Measurements from ENCODE around the gene ATP1A1. TPM values are rescaled to one million over a fixed set of nuclear protein-coding genes. Genes with fewer than 3 reads are reported as not detected.

The ATP1A1 gene
- 100 to 1,000 TPM; 204 to 274 (median 208) TPM for polyA plus RNA-seq (ENCODE audit: insufficient read depth in 1 of 5, insufficient read length in 5 of 5, low replicate concordance in 1 of 5)
- long read RNA-seq, donor 1, transcript ATP1A1-201 (23 exons, 3,654 nt), result major isoform, 43 of 153 reads
- long read RNA-seq, donor 1, partial matches to known transcripts, result 107 of 153 reads
- long read RNA-seq, donor 1, other reads (novel, unspliced or antisense), result 0 of 153 reads
- long read RNA-seq, donor 2, transcript ATP1A1-201 (23 exons, 3,654 nt), result major isoform, 18 of 58 reads
- long read RNA-seq, donor 2, partial matches to known transcripts, result 38 of 58 reads
- long read RNA-seq, donor 2, other reads (novel, unspliced or antisense), result 0 of 58 reads
- long read RNA-seq, donor 3, transcript ATP1A1-201 (23 exons, 3,654 nt), result major isoform, 28 of 72 reads
- long read RNA-seq, donor 3, partial matches to known transcripts, result 42 of 72 reads
- long read RNA-seq, donor 3, other reads (novel, unspliced or antisense), result 0 of 72 reads
- long read RNA-seq, donor 4, transcript ATP1A1-201 (23 exons, 3,654 nt), result major isoform, 14 of 44 reads
- long read RNA-seq, donor 4, partial matches to known transcripts, result 29 of 44 reads
- long read RNA-seq, donor 4, other reads (novel, unspliced or antisense), result 0 of 44 reads
- long read RNA-seq, donor 5, transcript ATP1A1-201 (23 exons, 3,654 nt), result major isoform, 17 of 92 reads
- long read RNA-seq, donor 5, partial matches to known transcripts, result 73 of 92 reads
- long read RNA-seq, donor 5, other reads (novel, unspliced or antisense), result 0 of 92 reads
- long read RNA-seq, donor 6, transcript ATP1A1-201 (23 exons, 3,654 nt), result major isoform, 33 of 80 reads
- long read RNA-seq, donor 6, partial matches to known transcripts, result 46 of 80 reads
- long read RNA-seq, donor 6, other reads (novel, unspliced or antisense), result 0 of 80 reads
- long read RNA-seq, donor 7, transcript ATP1A1-201 (23 exons, 3,654 nt), result major isoform, 41 of 94 reads
- long read RNA-seq, donor 7, partial matches to known transcripts, result 51 of 94 reads
- long read RNA-seq, donor 7, other reads (novel, unspliced or antisense), result 0 of 94 reads
- long read RNA-seq, donor 8, transcript ATP1A1-201 (23 exons, 3,654 nt), result major isoform, 9 of 18 reads
- long read RNA-seq, donor 8, partial matches to known transcripts, result 9 of 18 reads
- long read RNA-seq, donor 8, other reads (novel, unspliced or antisense), result 0 of 18 reads

- peak; percentile 94 to 95 for DNase-seq
Measured at GRCh38 chr1:116372651-116373430, at the start of gene ATP1A1. TSS of gene ATP1A1 (plus strand) at chr1:116373244. CDS start at chr1:116373512, 268 bp downstream.

- DNase-seq, result no peak
Measured at GRCh38 chr1:116323491-116323890, 49.6 kb upstream of the ATP1A1 start.

- no peak for DNase-seq
Measured at GRCh38 chr1:116324411-116324810, 48.6 kb upstream of the ATP1A1 start.

GRCh38 chr1:116325104-116325503 is 47.9 kb upstream of the ATP1A1 start:
- DNase-seq, result no peak

- no peak for DNase-seq
Measured at GRCh38 chr1:116325922-116326321, 47.1 kb upstream of the ATP1A1 start.

- no peak for DNase-seq
Measured at GRCh38 chr1:116326486-116326885, 46.6 kb upstream of the ATP1A1 start.

GRCh38 chr1:116328671-116329070 is 44.4 kb upstream of the ATP1A1 start:
- DNase-seq, result no peak

- no peak for DNase-seq
Measured at GRCh38 chr1:116329524-116330341, 43.3 kb upstream of the ATP1A1 start.

- no peak for DNase-seq
Measured at GRCh38 chr1:116330342-116330652, 42.7 kb upstream of the ATP1A1 start.

- DNase-seq, result no peak
Measured at GRCh38 chr1:116330846-116331245, 42.2 kb upstream of the ATP1A1 start.

GRCh38 chr1:116331523-116331922 is 41.5 kb upstream of the ATP1A1 start:
- no peak for DNase-seq

GRCh38 chr1:116332451-116332850 is 40.6 kb upstream of the ATP1A1 start:
- no peak for DNase-seq

- DNase-seq, result no peak
Measured at GRCh38 chr1:116333171-116334014, 39.7 kb upstream of the ATP1A1 start.

GRCh38 chr1:116334015-116334547 is 39.0 kb upstream of the ATP1A1 start:
- peak; percentile 72 to 75 for DNase-seq

- no peak for DNase-seq
Measured at GRCh38 chr1:116334868-116335635, 38.0 kb upstream of the ATP1A1 start.

GRCh38 chr1:116335850-116336624 is 37.0 kb upstream of the ATP1A1 start:
- no peak for DNase-seq

GRCh38 chr1:116337398-116337797 is 35.6 kb upstream of the ATP1A1 start:
- DNase-seq, result no peak

GRCh38 chr1:116338400-116338799 is 34.6 kb upstream of the ATP1A1 start:
- DNase-seq, result no peak

Data from right lung (tissue), 10 donors.